ENCODE measurements around the gene UBE2Q2. TPM values are rescaled to one million over a fixed set of nuclear protein-coding genes. Genes with fewer than 3 reads are reported as not detected.

The UBE2Q2 gene
- polyA plus RNA-seq, 3 donors: 13.6 to 22.1 (median 20.9) TPM

DNA sequence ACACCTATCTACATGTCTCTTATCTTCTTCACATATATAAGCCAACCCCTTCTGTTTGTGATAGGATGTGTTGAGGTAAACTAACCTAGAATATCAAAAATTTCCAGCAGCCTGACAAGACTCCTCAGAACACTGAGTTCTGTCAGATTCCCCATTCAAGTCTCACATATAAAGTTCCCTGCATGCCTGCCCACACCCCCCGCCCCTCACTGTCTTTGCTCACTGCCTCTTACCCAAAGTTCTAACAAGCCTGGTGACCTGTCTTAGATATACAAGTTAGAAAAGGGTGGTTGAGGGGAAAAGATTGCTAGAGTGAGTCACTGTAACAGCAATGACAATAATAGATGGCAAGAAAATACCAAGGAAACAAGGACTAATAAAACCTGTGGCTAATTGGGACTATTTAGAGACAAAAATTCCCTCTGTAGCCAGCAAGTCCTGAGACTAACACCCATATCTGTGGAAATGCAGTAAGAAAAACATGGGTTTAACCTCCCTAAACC lies 100.5 kb downstream of the UBE2Q2 start:
- Histone ChIP-seq H3K27ac (ENCODE audit: low read depth in 1 of 2, low read length in 2 of 2) (no peak overlapping the region), H3K4me1 (ENCODE audit: control insufficient read depth in 1 of 2, insufficient read depth in 2 of 2, low read length in 2 of 2) (peaks cover 6 to 14% of the 10 kb centered on the region in 2 donors), H3K79me2 (ENCODE audit: insufficient read depth, low read length) (no peaks in the 10 kb centered on the region), H3K4me3 (replicated peaks in 1 of 3; ENCODE audit: low read depth in 2 of 3, low read length in 3 of 3) (no peak overlapping the region), H3K9ac (ENCODE audit: insufficient read depth, low read length, poor library complexity, severe bottlenecking) (no peak overlapping the region), H3K36me3 (replicated peaks in 1 of 2; ENCODE audit: control insufficient read depth in 1 of 2, insufficient read depth in 2 of 2, low read length in 2 of 2) (peaks cover 0 to 6% of the 10 kb centered on the region in 2 donors), H3K9me3 (replicated peaks in 1 of 2; ENCODE audit: control insufficient read depth in 1 of 2, insufficient read depth in 1 of 2, low read length in 2 of 2) (no peaks in the 10 kb centered on the region), H4K20me1 (ENCODE audit: insufficient read depth, low read length) (no peaks in the 10 kb centered on the region), H2AFZ (ENCODE audit: insufficient read depth, low read depth, low read length, poor library complexity, severe bottlenecking) (no peak overlapping the region), H3K27me3 (ENCODE audit: control insufficient read depth in 2 of 2, insufficient read depth in 2 of 2, low read length in 2 of 2) (no peaks in the 10 kb centered on the region), H3K4me2 (replicated peaks; ENCODE audit: extremely low read depth, low read length, poor library complexity, severe bottlenecking) (no peak overlapping the region)
- Mint-ChIP-seq H3K27me3 (ENCODE audit: low read depth in 3 of 3) (no peaks in the 10 kb centered on the region), H3K27ac (no peak overlapping the region), H3K36me3 (peaks cover 8 to 9% of the 10 kb centered on the region in 2 donors), H3K9me3 (peaks cover 0 to 5% (median 2%) of the 10 kb centered on the region in 7 donors), H3K4me1 (peaks cover 27% of the 10 kb centered on the region), H3K4me3 (no peak overlapping the region)
- WGBS (ENCODE audit: insufficient coverage): no CpG with 5 or more reads among the region's 1 CpG
- TF ChIP-seq, protein P1, sequence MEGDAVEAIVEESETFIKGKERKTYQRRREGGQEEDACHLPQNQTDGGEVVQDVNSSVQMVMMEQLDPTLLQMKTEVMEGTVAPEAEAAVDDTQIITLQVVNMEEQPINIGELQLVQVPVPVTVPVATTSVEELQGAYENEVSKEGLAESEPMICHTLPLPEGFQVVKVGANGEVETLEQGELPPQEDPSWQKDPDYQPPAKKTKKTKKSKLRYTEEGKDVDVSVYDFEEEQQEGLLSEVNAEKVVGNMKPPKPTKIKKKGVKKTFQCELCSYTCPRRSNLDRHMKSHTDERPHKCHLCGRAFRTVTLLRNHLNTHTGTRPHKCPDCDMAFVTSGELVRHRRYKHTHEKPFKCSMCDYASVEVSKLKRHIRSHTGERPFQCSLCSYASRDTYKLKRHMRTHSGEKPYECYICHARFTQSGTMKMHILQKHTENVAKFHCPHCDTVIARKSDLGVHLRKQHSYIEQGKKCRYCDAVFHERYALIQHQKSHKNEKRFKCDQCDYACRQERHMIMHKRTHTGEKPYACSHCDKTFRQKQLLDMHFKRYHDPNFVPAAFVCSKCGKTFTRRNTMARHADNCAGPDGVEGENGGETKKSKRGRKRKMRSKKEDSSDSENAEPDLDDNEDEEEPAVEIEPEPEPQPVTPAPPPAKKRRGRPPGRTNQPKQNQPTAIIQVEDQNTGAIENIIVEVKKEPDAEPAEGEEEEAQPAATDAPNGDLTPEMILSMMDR (IDR thresholded peaks at IDR 0.05): no peak
- intact Hi-C loops (cut with micrococcal nuclease): no loop called here
- no peak for DNase-seq

DNA sequence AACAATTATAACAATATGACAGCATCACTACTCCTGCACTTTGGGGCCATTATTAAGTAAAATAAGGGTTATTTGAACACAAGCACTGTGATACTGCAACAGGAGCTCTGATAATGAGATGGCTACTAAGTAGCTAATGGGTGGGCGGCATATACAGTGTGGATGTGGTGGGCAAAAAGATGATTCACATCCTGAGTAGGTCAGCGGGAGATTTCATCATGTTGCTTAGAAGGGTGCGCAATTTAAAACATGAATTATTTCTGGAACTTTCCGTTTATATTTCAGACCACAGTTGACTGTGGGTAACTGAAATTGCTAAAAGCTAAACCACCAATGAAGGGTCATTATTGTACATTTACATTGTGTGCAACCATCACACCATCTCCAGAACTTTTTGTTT lies 102.7 kb downstream of the UBE2Q2 start:
- Histone ChIP-seq H3K4me1 (ENCODE audit: control insufficient read depth in 1 of 2, insufficient read depth in 2 of 2, low read length in 2 of 2) (peaks cover 6 to 14% of the 10 kb centered on the region in 2 donors), H3K79me2 (ENCODE audit: insufficient read depth, low read length) (no peaks in the 10 kb centered on the region), H3K27ac (ENCODE audit: low read depth in 1 of 2, low read length in 2 of 2) (no peak overlapping the region), H3K9ac (ENCODE audit: insufficient read depth, low read length, poor library complexity, severe bottlenecking) (no peak overlapping the region), H3K9me3 (replicated peaks in 1 of 2; ENCODE audit: control insufficient read depth in 1 of 2, insufficient read depth in 1 of 2, low read length in 2 of 2) (no peaks in the 10 kb centered on the region), H3K4me3 (replicated peaks in 1 of 3; ENCODE audit: low read depth in 2 of 3, low read length in 3 of 3) (peak overlapping the region in 1 of 3 experiments; percentile 34), H3K4me2 (replicated peaks; ENCODE audit: extremely low read depth, low read length, poor library complexity, severe bottlenecking) (peak overlapping the region; percentile 26), H4K20me1 (ENCODE audit: insufficient read depth, low read length) (no peaks in the 10 kb centered on the region), H3K36me3 (replicated peaks in 1 of 2; ENCODE audit: control insufficient read depth in 1 of 2, insufficient read depth in 2 of 2, low read length in 2 of 2) (no peaks in the 10 kb centered on the region), H3K27me3 (ENCODE audit: control insufficient read depth in 2 of 2, insufficient read depth in 2 of 2, low read length in 2 of 2) (no peaks in the 10 kb centered on the region), H2AFZ (ENCODE audit: insufficient read depth, low read depth, low read length, poor library complexity, severe bottlenecking) (peak overlapping the region; percentile 3)
- H3K4me3 Mint-ChIP-seq: peak overlapping the region; percentile 31 to 74
- H3K36me3 Mint-ChIP-seq: no peaks in the 10 kb centered on the region
- WGBS (ENCODE audit: insufficient coverage): no CpG with 5 or more reads among the region's 4 CpGs
- intact Hi-C loops (cut with micrococcal nuclease): no loop called here
- H3K9me3 Mint-ChIP-seq: peaks cover 0 to 5% (median 2%) of the 10 kb centered on the region in 7 donors
- peak in 1 of 3 donors; percentile 5 for DNase-seq
- peaks cover 29% of the 10 kb centered on the region for H3K4me1 Mint-ChIP-seq
- H3K27ac Mint-ChIP-seq: no peak overlapping the region
- H3K27me3 Mint-ChIP-seq (ENCODE audit: low read depth in 3 of 3): no peaks in the 10 kb centered on the region
- TF ChIP-seq, protein P1 (IDR thresholded peaks at IDR 0.05): no peak

All from CD14-positive monocyte (primary cell).